ENCODE results near the gene SLC5A5. TPM values are rescaled to one million over a fixed set of nuclear protein-coding genes. Genes with fewer than 3 reads are reported as not detected.

Gene SLC5A5
- total and polyA plus RNA-seq, 8 donors: 0.02 to 0.16 TPM; not detected in 6

GRCh38 chr19:17861542-17862402 is 10.0 kb upstream of the SLC5A5 start:
- Histone ChIP-seq H3K36me3 (peaks cover 4 to 26% (median 19%) of the 10 kb centered on the region in 3 donors), H3K4me3 (peak overlapping the region in 2 of 4 donors; percentile 98 to 99), H3K27me3 (no peaks in the 10 kb centered on the region), H3K27ac (no peak overlapping the region), H3K4me1 (peaks cover 0 to 9% (median 0%) of the 10 kb centered on the region in 3 donors), H3K9me3 (no peaks in the 10 kb centered on the region)
- ATAC-seq: no peak
- no peak for FAIRE-seq
- no peak for DNase-seq
- intact Hi-C loops (cut with DNase I): loop anchor here in 1 of 3 donors (10.0 kb wide), 1 partner anchor 133 kb away; no protein-coding TSS in a partner anchor
- 73 to 76% methylated on average over 23 of the region's 23 CpGs for WGBS, 2 donors
- TF ChIP-seq CTCF (IDR thresholded peaks at IDR 0.05): no peak

- H3K36me3 ChIP-seq: peaks cover 4 to 26% (median 19%) of the 10 kb centered on the region in 3 donors
- H3K4me3 ChIP-seq: no peak overlapping the region
- ATAC-seq (no peak), FAIRE-seq (no peak), DNase-seq (no peak)
- H3K9me3 ChIP-seq: no peaks in the 10 kb centered on the region
- WGBS, 2 donors: 90 to 92% methylated on average over 26 to 31 of the region's 31 CpGs
- no peak overlapping the region for H3K27ac ChIP-seq
- peaks cover 0 to 9% (median 0%) of the 10 kb centered on the region in 3 donors for H3K4me1 ChIP-seq
- H3K27me3 ChIP-seq: no peaks in the 10 kb centered on the region
- TF ChIP-seq CTCF (IDR thresholded peaks at IDR 0.05): no peak
- intact Hi-C loops (cut with DNase I): loop anchor here in 1 of 3 donors (10.0 kb wide), 1 partner anchor 132 kb away; no protein-coding TSS in a partner anchor
These were observed 8.8 kb upstream of the SLC5A5 start for GRCh38 chr19:17862711-17863519.

GRCh38 chr19:17863520-17864182 is 8.1 kb upstream of the SLC5A5 start:
- FAIRE-seq (no peak), ATAC-seq (no peak), DNase-seq (peak in 1 of 6 donors; percentile 66)
- Histone ChIP-seq H3K9me3 (no peaks in the 10 kb centered on the region), H3K27me3 (no peaks in the 10 kb centered on the region), H3K4me3 (no peak overlapping the region), H3K27ac (peak overlapping the region in 1 of 4 donors; percentile 5), H3K4me1 (peaks cover 0 to 9% (median 0%) of the 10 kb centered on the region in 3 donors), H3K36me3 (peaks cover 4 to 26% (median 19%) of the 10 kb centered on the region in 3 donors)
- intact Hi-C loops (cut with DNase I): loop anchor here in 1 of 3 donors (10.0 kb wide), 1 partner anchor 131 kb away; no protein-coding TSS in a partner anchor
- TF ChIP-seq CTCF (IDR thresholded peaks at IDR 0.05): no peak
- WGBS, 2 donors: 65% methylated on average over 8 of the region's 8 CpGs

DNA sequence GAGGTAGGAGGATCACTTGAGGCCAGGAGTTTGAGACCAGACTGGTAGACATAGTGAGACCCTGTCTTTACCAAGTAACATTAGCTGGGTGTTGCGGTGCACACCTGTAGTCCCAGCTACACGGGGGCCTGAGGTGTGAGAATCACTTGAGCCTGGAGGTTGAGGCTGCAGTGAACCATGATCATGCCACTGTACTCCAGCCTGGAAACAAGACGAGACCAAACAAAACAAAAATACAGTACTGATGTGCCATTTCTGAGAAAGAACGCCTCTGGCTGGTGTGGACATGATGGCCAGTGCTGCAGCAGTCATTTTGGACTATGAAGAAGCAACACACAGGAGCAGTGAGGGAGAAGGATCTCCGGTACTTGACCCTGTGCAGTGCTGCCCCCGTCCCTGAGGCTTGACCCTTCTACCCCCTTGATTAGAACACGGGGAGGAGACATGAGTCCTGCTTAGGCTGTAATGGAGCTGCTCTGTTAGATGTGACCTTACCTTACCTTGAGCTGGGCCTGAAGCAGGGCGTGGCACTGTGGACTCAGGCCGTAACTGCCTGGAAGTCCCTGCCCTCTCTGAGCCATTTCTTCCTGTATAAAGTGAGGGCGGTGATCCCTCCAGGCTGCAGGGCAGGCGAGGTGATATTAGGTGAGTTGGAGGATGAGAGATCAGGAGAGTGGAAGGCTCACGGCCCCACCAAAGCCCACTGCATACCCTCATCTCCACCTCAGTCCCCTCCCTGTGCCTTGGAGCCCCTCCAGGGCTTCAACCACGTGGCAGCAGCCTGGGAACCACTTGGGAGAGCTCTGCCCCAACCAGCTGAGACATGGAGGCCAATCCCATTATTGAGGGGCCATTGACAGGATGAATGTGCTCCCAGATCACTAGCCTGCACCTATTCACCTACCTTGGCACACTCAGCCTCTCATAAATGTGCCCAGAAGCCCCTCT is 6.1 kb upstream of the SLC5A5 start:
- Histone ChIP-seq H3K27me3 (peaks cover 0 to 3% (median 0%) of the 10 kb centered on the region in 4 donors), H3K27ac (no peak overlapping the region), H3K4me1 (peaks cover 0 to 9% (median 0%) of the 10 kb centered on the region in 3 donors), H3K36me3 (peaks cover 4 to 26% (median 19%) of the 10 kb centered on the region in 3 donors), H3K4me3 (no peak overlapping the region), H3K9me3 (no peaks in the 10 kb centered on the region)
- DNase-seq (no peak), FAIRE-seq (no peak), ATAC-seq (peak in 3 of 4 donors; percentile 40 to 52 (median 44))
- 63 to 75% methylated on average over 13 of the region's 13 CpGs for WGBS, 2 donors
- intact Hi-C loops (cut with DNase I): loop anchor here in 2 of 3 donors (5.0 to 10.0 kb wide), 2 partner anchors 62 to 129 kb away; no protein-coding TSS in a partner anchor
- no peak for TF ChIP-seq CTCF (IDR thresholded peaks at IDR 0.05)

Measured in pancreas (tissue), 10 donors.